Upper lobe of left lung (tissue), 6 donors: ENCODE data around the gene BRIX1. TPM values are rescaled to one million over a fixed set of nuclear protein-coding genes. Genes with fewer than 3 reads are reported as not detected.

Experiments used
- ATAC-seq, 2 donors: fragments of 200-7000 bp; cut with Tn5 transposase; one replicate each; pipeline ENCODE4 v1.9.1; 2022; ENCODE audit warnings: mild to moderate bottlenecking in 2 of 2, moderate library complexity in 2 of 2; ENCODE audit not compliant: low FRiP score in 2 of 2
- DNase-seq, 2 donors: peaks; one replicate each; pipeline ENCODE4 v3.0.0-alpha.2; 2019 to 2020
- H3K27ac ChIP-seq, 4 donors: fragments of 200-600 bp; sonication (generic); one replicate each; pipeline ENCODE4 v1.5.1; 2016 to 2019
- H3K27me3 ChIP-seq, 4 donors: fragments of 200-600 bp; sonication (generic); one replicate each; pipeline ENCODE4 v1.5.1; 2017 to 2019
- H3K36me3 ChIP-seq, 4 donors: fragments of 200-600 bp; sonication (generic); one replicate each; pipeline ENCODE4 v1.5.1; 2016 to 2019
- H3K4me1 ChIP-seq, 4 donors: fragments of 200-600 bp; sonication (generic); one replicate each; pipeline ENCODE4 v1.5.1; 2018 to 2019
- H3K4me3 ChIP-seq, 4 donors: fragments of 200-600 bp; sonication (generic); one replicate each; pipeline ENCODE4 v1.5.1; 2017 to 2019; ENCODE audit warnings: mild to moderate bottlenecking in 2 of 4, moderate library complexity in 1 of 4
- H3K9me3 ChIP-seq, 4 donors: fragments of 200-600 bp; sonication (generic); one replicate each; pipeline ENCODE4 v1.5.1; 2018 to 2019
- CTCF ChIP-seq, 6 experiments: fragments of 450-650 bp in 4 of 6; fragments of 200-600 bp in 2 of 6; sonication (generic) in 2 of 6; IDR thresholded peaks; one replicate each; pipeline ENCODE4 v1.5.1; 2016 to 2019; ENCODE audit warnings: antibody characterized with exemption in 6 of 6
- EP300 ChIP-seq, 4 donors: sonication (generic); formaldehyde crosslinking; IDR thresholded peaks; one replicate each; pipeline ENCODE4 v1.5.1; 2017; ENCODE audit warnings: antibody characterized with exemption in 4 of 4, control low read depth in 2 of 4
- POLR2A ChIP-seq, 4 donors: fragments of 450-650 bp; IDR thresholded peaks; one replicate each; pipeline ENCODE4 v1.5.1; 2016 to 2017; ENCODE audit warnings: antibody characterized with exemption in 4 of 4, mild to moderate bottlenecking in 2 of 4
- POLR2AphosphoS5 ChIP-seq, 2 donors: sonication (generic); formaldehyde crosslinking; IDR thresholded peaks; one replicate each; pipeline ENCODE4 v1.5.1; 2017; ENCODE audit warnings: antibody characterized with exemption in 2 of 2
- WGBS, 2 donors: methylation state at CpG; one replicate each; pipeline ENCODE4 v1.1.5; 2017 to 2018; 5-methylcytosine and 5-hydroxymethylcytosine counted together
- total RNA-seq, 6 donors: library from RNA; depleted of rRNA in 4 of 6; stranded (reverse); fragments of >200 nt in 4 of 6; gene quantifications; one replicate each; pipeline versions ENCODE4 v1.1.0 to v1.2.1, GENCODE V29; 2016 to 2021
- donor health status: DM: no; HTN: no; CAD: no; lungs with moderate emphysema.
- donor health status: DM: no; HTN: yes; CAD: no; lungs with severe emphysema.

Gene BRIX1
- total RNA-seq, 6 donors from 2014 or later: 7.9 to 30.4 (median 19.0) TPM

- no peaks in the 10 kb centered on the region for H3K27me3 ChIP-seq
- H3K27ac ChIP-seq: no peak overlapping the region
- H3K4me1 ChIP-seq: no peaks in the 10 kb centered on the region
- H3K4me3 ChIP-seq: no peak overlapping the region
- no peak for TF ChIP-seq EP300 (IDR thresholded peaks at IDR 0.05)
- TF ChIP-seq CTCF (IDR thresholded peaks at IDR 0.05): no peak
- no peak for TF ChIP-seq POLR2A (IDR thresholded peaks at IDR 0.05)
- no peak for TF ChIP-seq POLR2AphosphoS5 (IDR thresholded peaks at IDR 0.05)
- H3K36me3 ChIP-seq: peaks cover 23 to 92% (median 43%) of the 10 kb centered on the region in 4 donors
- no peaks in the 10 kb centered on the region for H3K9me3 ChIP-seq
- WGBS, 2 donors: 90 to 93% methylated on average over 11 of the region's 11 CpGs
- ATAC-seq (no peak), DNase-seq (no peak)
Measured at GRCh38 chr5:34944460-34945047, 29.0 kb downstream of the BRIX1 start.

- H3K4me3 ChIP-seq: no peak overlapping the region
- TF ChIP-seq POLR2AphosphoS5 (IDR thresholded peaks at IDR 0.05) (no peak), CTCF (IDR thresholded peaks at IDR 0.05) (no peak), POLR2A (IDR thresholded peaks at IDR 0.05) (no peak), EP300 (IDR thresholded peaks at IDR 0.05) (no peak)
- no peak overlapping the region for H3K27ac ChIP-seq
- DNase-seq (no peak), ATAC-seq (no peak)
- no peaks in the 10 kb centered on the region for H3K4me1 ChIP-seq
- 96% methylated on average over 1 of the region's 1 CpG for WGBS, 2 donors
- no peaks in the 10 kb centered on the region for H3K9me3 ChIP-seq
- H3K36me3 ChIP-seq: peaks cover 9 to 36% (median 16%) of the 10 kb centered on the region in 4 donors
- no peaks in the 10 kb centered on the region for H3K27me3 ChIP-seq
Measured at GRCh38 chr5:34957321-34957720, 41.8 kb downstream of the BRIX1 start.

GRCh38 chr5:34957857-34958690 is 42.6 kb downstream of the BRIX1 start:
- ATAC-seq: peak in 1 of 2 donors; percentile 56
- Histone ChIP-seq H3K4me3 (no peak overlapping the region), H3K4me1 (no peaks in the 10 kb centered on the region), H3K27ac (no peak overlapping the region), H3K9me3 (no peaks in the 10 kb centered on the region), H3K27me3 (no peaks in the 10 kb centered on the region), H3K36me3 (peaks cover 2 to 28% (median 11%) of the 10 kb centered on the region in 4 donors)
- no peak for DNase-seq
- TF ChIP-seq CTCF (IDR thresholded peaks at IDR 0.05): peak in 4 of 6 experiments; percentile 9 to 47 (median 35)
- no peak for TF ChIP-seq POLR2A (IDR thresholded peaks at IDR 0.05)
- TF ChIP-seq POLR2AphosphoS5 (IDR thresholded peaks at IDR 0.05): no peak
- no peak for TF ChIP-seq EP300 (IDR thresholded peaks at IDR 0.05)
- 42 to 50% methylated on average over 5 of the region's 5 CpGs for WGBS, 2 donors

GRCh38 chr5:34959323-34959722 is 43.8 kb downstream of the BRIX1 start:
- no peak for ATAC-seq
- H3K36me3 ChIP-seq: peaks cover 0 to 16% (median 6%) of the 10 kb centered on the region in 4 donors
- H3K4me3 ChIP-seq: no peak overlapping the region
- no peaks in the 10 kb centered on the region for H3K4me1 ChIP-seq
- no peaks in the 10 kb centered on the region for H3K27me3 ChIP-seq
- no peaks in the 10 kb centered on the region for H3K9me3 ChIP-seq
- H3K27ac ChIP-seq: no peak overlapping the region
- DNase-seq: no peak
- TF ChIP-seq POLR2A (IDR thresholded peaks at IDR 0.05) (no peak), CTCF (IDR thresholded peaks at IDR 0.05) (no peak), POLR2AphosphoS5 (IDR thresholded peaks at IDR 0.05) (no peak), EP300 (IDR thresholded peaks at IDR 0.05) (no peak)
- WGBS, 2 donors: 78 to 87% methylated on average over 1 of the region's 1 CpG
